Adrenal gland (tissue), 5 donors: ENCODE measurements around the gene DST.

Experiments used
- CTCF ChIP-seq, 6 experiments: fragments of 450-650 bp in 4 of 6; fragments of 200-600 bp in 2 of 6; sonication (generic) in 1 of 6; IDR thresholded peaks; 1 replicate in 5 of 6; 2 replicates in 1 of 6; pipeline versions ENCODE4 v1.5.1 to v1.8.0; 2016 to 2021; ENCODE audit warnings: antibody characterized with exemption in 6 of 6, mild to moderate bottlenecking in 2 of 6, moderate library complexity in 1 of 6
- POLR2A ChIP-seq, 2 donors: fragments of 450-650 bp; IDR thresholded peaks; one replicate each; pipeline ENCODE4 v1.6.1; 2017; ENCODE audit warnings: antibody characterized with exemption in 2 of 2, mild to moderate bottlenecking in 2 of 2, moderate library complexity in 1 of 2
- donor health status: DM: no; HTN: no; CAD: no.

GRCh38 chr6:56497240-56497639 lies 145.4 kb downstream of the DST start:
- TF ChIP-seq CTCF (IDR thresholded peaks at IDR 0.05) = no peak
- no peak for TF ChIP-seq POLR2A (IDR thresholded peaks at IDR 0.05)
